SJCRH30 (cell line): Measurements from ENCODE around the gene DACT3. TPM values are rescaled to one million over a fixed set of nuclear protein-coding genes. Genes with fewer than 3 reads are reported as not detected.

Source experiments
- DNase-seq, 2 experiments: peaks; one replicate each; pipeline ENCODE4 v3.0.0-alpha.2; 2015 to 2020
- H3K27ac ChIP-seq: fragments of 250-450 bp; sonication (Bioruptor Pico); 2 replicates; pipeline ENCODE4 v1.5.1; 2020; ENCODE audit warnings: mild to moderate bottlenecking, moderate library complexity
- H3K27me3 ChIP-seq: fragments of 250-450 bp; sonication (Bioruptor Pico); 2 replicates; pipeline ENCODE4 v1.5.1; 2020; ENCODE audit warnings: mild to moderate bottlenecking, moderate library complexity
- H3K36me3 ChIP-seq: fragments of 250-450 bp; sonication (Bioruptor Pico); 2 replicates; pipeline ENCODE4 v1.5.1; 2020; ENCODE audit warnings: mild to moderate bottlenecking, moderate library complexity
- H3K4me1 ChIP-seq: fragments of 250-450 bp; sonication (Bioruptor Pico); 2 replicates; pipeline ENCODE4 v1.5.1; 2020; ENCODE audit warnings: mild to moderate bottlenecking, moderate library complexity
- H3K4me3 ChIP-seq: fragments of 250-450 bp; sonication (Bioruptor Pico); 2 replicates; pipeline ENCODE4 v1.5.1; 2020; ENCODE audit warnings: mild to moderate bottlenecking, moderate library complexity
- H3K9me3 ChIP-seq: fragments of 250-450 bp; sonication (Bioruptor Pico); replicated peaks from 2 replicates; pipeline ENCODE4 v1.5.1; 2020; ENCODE audit warnings: mild to moderate bottlenecking, moderate library complexity
- total RNA-seq: library from RNA; depleted of rRNA; stranded (reverse); fragments of >200 nt; shearing (Covaris generic); gene quantifications from 2 replicates; pipeline ENCODE4 v1.2.3, GENCODE V29; 2014

DACT3 gene
- total RNA-seq, 1 experiment from 2014 or later, result 2.6 TPM

DNA sequence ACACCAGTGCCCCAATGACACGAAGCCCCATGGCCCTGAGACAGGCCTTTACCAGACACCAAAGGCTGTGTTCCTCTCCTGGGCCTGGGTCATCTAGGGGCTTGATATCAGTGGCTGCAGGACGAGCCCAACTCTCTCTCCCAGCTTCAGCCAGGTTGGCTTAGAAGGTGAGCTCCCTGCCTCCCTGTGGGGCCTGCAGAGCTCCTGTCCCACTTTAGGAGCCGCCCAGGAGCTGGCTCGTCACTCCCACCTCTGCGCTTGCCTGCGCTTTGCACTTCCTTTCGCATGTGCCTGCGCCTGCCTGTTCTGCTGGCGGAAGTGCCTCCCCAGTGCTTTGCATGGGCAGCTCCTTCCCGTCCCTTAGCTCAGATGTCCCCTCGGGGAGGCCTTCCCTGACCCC is 55.0 kb downstream of the DACT3 start:
- Histone ChIP-seq H3K4me3 (no peak overlapping the region), H3K4me1 (no peaks in the 10 kb centered on the region), H3K27ac (no peak overlapping the region), H3K27me3 (no peaks in the 10 kb centered on the region), H3K36me3 (peaks cover 29% of the 10 kb centered on the region), H3K9me3 (no peaks in the 10 kb centered on the region)
- no peak for DNase-seq

DNA sequence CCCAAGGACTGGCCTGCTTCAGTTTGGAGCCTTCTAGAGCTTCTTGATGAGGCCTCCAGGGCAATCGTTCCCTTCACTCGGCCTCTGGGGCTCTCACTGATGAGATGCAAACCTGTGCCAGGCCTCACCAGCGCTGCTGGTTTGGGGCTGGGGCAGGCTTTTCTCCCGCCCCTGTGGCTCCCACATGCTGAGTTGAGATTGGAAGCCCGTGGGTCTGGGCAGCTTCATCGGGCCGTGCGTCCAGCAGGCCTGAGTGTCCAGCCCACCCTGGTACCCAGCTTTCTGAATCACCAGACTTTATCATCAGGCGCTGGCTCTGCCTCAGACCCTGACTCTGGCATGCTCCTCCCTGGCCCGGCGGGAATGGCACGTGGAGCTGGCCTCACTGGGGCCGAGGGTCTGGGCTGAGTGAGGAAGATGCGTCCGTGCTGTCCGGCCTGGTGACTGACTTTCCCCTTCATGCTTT is 55.6 kb downstream of the DACT3 start:
- DNase-seq, result no peak
- H3K36me3 ChIP-seq, result peaks cover 29% of the 10 kb centered on the region
- H3K4me1 ChIP-seq, result no peaks in the 10 kb centered on the region
- H3K9me3 ChIP-seq, result no peaks in the 10 kb centered on the region
- no peaks in the 10 kb centered on the region for H3K27me3 ChIP-seq
- no peak overlapping the region for H3K27ac ChIP-seq
- no peak overlapping the region for H3K4me3 ChIP-seq

DNA sequence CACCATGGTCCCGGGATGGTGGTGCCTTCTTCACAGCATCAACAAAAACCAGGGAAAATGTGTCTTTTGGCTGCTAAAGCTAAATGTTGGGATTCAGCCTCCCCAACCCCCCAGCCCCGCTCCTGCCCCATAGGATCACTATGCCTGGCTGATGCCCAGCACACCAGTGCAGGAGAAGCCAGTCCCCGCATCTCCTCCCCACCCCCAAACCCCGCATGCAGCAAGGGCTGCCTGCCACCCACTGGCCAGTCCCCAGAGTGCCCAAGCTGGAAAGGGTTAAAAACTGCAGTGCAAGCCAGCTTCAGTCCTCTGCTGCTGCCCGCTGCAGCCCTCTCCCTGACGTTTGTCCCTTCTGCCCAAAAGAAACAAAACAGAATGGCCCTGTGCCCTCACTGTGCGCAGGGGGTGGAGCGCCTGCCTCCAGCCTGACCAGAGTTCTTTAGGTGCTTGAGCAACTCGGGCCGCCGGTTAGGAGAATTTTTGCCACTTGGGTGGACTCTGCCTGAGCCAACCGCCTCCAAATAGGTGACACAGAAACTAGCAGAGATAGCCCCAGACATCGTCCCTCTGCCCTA is 56.1 kb downstream of the DACT3 start:
- H3K4me1 ChIP-seq, result no peaks in the 10 kb centered on the region
- DNase-seq, result no peak
- peaks cover 29% of the 10 kb centered on the region for H3K36me3 ChIP-seq
- H3K4me3 ChIP-seq, result no peak overlapping the region
- H3K27me3 ChIP-seq, result no peaks in the 10 kb centered on the region
- H3K9me3 ChIP-seq, result no peaks in the 10 kb centered on the region
- H3K27ac ChIP-seq, result no peak overlapping the region

DNA sequence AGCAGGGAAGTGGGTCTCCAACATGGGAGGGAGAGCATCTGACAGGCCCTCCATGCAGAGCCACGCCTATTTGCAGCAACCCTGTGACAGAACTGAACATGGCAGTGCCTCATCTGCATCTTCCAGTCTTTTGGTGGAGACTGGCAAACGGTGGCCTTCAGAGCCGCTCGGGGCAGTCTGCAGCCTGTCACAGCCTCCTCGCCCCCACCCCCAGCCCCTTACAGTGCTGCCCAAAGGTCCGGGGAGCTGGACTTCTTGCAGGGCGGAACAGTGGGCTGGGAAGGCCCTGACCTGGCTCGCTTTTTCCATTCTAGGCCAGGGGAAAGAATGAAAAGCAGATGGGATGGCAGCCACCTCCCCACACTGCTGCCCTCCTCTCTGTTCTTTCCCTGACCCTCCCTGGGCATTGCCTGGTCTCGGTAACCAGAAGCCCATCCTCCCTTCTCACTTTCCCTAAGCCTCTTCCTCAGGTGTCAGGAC is 57.2 kb downstream of the DACT3 start:
- Histone ChIP-seq H3K9me3 (0 out of 2 replicates have a peak, but pooled peaks cover 3% of the 10 kb centered on the region), H3K27ac (no peak overlapping the region), H3K4me1 (no peaks in the 10 kb centered on the region), H3K4me3 (no peak overlapping the region), H3K36me3 (peaks cover 27% of the 10 kb centered on the region), H3K27me3 (no peaks in the 10 kb centered on the region)
- DNase-seq, result no peak

DNA sequence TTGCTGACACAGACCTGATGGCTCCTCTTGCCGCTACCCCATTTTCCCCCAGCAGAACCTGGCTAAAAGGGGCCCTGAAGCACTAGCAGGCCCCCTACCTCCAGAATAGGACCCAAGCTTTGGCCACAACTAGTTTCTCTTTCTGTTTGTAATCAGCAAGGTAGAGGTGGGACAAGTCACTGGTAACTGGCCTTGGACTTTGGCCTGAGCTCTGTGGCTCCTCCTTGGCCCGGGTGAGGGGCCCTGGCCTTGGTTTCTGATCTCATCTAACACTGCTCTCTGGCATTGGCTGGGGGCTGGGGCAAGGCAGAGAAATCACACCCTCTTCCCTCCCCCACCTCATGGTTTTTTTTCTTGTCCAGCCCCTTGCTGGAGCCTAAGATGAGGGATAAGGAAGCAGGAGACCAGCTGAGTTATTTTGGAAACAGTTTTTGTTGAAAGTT is 57.8 kb downstream of the DACT3 start:
- 0 out of 2 replicates have a peak overlapping the region, but pooled peaks have one; percentile 98 for H3K4me3 ChIP-seq
- peaks cover 22% of the 10 kb centered on the region for H3K36me3 ChIP-seq
- no peaks in the 10 kb centered on the region for H3K4me1 ChIP-seq
- H3K27ac ChIP-seq, result no peak overlapping the region
- 0 out of 2 replicates have a peak, but pooled peaks cover 7% of the 10 kb centered on the region for H3K9me3 ChIP-seq
- H3K27me3 ChIP-seq, result no peaks in the 10 kb centered on the region
- DNase-seq, result no peak

DNA sequence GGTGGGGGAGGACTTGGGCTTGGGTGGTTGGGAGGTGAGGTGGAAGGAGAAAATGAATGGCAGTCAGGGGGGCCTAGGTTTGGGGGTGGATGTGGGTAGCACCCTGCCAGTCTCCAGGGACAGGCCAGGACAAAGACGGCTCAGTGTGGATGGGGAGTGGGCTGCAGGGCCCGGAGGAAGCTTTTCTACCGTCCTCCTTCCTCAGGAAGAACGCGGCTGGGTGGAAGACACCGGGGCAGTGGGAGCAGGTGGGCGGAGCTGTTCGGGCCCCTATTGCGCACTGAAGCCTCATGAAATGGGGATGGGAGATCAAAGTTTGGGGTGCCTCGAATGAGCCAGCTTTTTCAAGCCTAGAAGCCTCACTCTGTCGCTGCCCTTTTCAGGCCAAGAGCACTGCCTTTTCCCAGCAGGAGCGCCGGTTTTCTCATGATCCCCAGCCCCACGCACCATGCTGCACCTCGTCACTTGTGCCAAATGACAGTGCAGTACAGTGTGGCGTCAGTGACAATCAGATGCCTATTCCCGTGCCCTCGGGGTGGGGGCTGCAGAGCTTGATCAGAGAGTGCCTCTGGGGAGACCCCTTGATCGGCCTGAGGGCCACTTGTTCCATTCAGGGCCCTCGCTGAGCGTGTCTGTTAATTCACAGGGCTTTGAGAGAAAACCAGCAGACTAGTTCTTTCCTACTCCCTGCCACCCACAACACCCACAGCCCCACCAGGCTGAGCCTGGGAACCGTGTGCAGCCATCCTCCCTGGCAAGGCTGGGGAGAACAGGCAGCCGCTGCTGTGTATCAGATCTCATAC is 58.4 kb downstream of the DACT3 start:
- no peak overlapping the region for H3K27ac ChIP-seq
- DNase-seq, result no peak
- peak overlapping the region; percentile 98 for H3K4me3 ChIP-seq
- H3K36me3 ChIP-seq, result peaks cover 15% of the 10 kb centered on the region
- no peaks in the 10 kb centered on the region for H3K27me3 ChIP-seq
- H3K4me1 ChIP-seq, result no peaks in the 10 kb centered on the region
- H3K9me3 ChIP-seq, result 0 out of 2 replicates have a peak, but pooled peaks cover 7% of the 10 kb centered on the region

DNA sequence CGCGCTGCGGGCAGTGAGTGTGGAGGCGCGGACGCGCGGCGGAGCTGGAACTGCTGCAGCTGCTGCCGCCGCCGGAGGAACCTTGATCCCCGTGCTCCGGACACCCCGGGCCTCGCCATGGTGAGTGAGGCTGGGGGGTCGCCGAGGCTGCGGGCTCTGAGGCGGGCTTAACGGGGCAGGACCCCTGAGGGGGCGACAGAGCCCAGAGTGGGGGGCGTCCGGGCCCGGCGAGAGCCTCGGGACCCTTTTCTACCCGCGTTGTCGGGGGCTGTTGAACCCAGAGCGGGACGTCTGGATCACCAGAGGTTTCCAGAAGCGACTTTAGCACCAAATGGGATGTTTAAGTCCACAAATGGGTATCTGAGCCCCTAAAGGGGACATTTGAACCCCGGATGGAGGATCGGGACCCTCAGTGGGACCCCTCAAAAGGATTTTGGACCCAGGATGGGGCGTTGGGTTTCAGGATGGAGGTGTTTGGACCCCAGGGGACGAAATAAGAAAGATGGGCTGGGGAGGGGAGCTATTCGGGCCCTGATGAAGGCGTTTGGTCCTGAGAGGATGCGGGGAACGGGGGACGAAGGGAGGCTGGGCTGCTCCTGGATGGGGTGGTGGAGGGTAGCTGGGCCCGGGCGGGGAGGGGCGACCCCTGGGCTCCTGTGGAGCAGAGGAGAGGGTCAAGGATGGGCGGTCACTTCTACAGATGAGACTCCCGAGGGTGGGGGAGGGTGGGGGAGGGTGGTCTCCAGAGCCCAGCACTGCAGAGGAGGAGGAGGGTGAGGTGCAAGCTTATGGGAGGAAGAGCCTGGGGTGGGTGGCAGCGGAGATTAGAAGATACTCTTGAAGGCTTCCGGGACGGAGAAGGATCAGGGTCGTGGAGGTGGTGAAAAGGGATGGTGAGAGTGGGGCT is 59.4 kb downstream of the DACT3 start, which contains the start of gene CALM3:
CALM3 (plus strand) TSS at position 13 of the 907 bp plus-strand sequence; CDS start at position 118, 105 bp downstream.
- H3K4me1 ChIP-seq, result no peaks in the 10 kb centered on the region

DNA sequence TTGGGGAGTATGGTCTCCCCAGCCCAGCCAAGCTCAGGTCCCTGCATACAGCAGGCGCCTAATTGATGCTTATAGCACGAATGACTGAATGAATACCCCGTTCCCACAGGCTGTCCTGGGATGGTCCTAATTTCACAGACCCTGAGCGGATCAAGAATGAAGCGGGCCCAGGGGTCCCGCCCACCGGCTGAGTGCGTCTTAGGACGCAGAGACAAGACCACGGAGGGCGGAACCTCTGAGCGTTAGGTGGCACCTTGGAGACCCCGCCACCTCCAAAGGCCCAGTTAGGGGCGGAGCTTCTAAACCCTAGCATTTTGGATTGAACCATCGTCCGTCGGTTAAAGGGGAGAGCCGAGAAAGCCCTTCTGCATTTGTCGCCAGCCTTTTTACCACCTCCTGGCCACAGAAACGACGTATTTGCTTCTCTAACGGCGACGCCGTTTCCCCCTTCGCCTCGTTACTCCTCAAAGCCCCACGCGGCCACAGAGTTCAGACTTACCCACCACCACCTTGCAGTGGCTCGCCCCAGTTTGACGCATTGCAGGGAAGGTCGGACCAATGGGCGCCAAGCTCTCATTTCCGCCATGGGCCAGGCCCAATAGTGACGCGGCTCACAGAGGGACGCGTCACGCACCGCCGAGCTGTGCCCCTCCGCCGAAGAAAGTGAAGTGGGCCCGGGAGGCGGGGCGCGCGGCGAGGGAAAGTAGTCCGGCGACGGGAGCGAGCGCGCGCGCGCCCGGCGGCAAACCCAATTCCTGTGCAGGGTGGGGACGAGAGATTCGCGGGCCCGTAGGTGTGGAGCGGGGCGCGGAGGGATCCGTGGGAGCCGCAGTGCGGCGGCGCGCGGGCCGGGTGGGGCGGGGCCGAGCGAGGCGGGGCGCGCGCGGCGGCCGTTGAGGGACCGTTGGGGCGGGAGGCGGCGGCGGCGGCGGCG is 60.3 kb downstream of the DACT3 start:
- Histone ChIP-seq H3K4me1 (no peaks in the 10 kb centered on the region), H3K4me3 (peak overlapping the region; percentile 98), H3K27ac (peak overlapping the region; percentile 99), H3K36me3 (no peaks in the 10 kb centered on the region; the same call in 1 of the 2 replicates), H3K9me3 (0 out of 2 replicates have a peak, but pooled peaks cover 7% of the 10 kb centered on the region), H3K27me3 (no peaks in the 10 kb centered on the region)
- DNase-seq, result peak; percentile 96 to 97

More for the DNA sequence above, 59.4 kb downstream of the DACT3 start, which contains the start of gene CALM3:
- Histone ChIP-seq H3K4me3 (peak within 1 kb of the TSS; percentile 98), H3K27ac (peak within 1 kb of the TSS; percentile 99), H3K27me3 (no peaks in the 10 kb centered on the region), H3K9me3 (0 out of 2 replicates have a peak, but pooled peaks cover 7% of the 10 kb centered on the region), H3K36me3 (peaks cover 9% of the 10 kb centered on the region)
- DNase-seq, result peak in 1 of 2 experiments; percentile 37

DNA sequence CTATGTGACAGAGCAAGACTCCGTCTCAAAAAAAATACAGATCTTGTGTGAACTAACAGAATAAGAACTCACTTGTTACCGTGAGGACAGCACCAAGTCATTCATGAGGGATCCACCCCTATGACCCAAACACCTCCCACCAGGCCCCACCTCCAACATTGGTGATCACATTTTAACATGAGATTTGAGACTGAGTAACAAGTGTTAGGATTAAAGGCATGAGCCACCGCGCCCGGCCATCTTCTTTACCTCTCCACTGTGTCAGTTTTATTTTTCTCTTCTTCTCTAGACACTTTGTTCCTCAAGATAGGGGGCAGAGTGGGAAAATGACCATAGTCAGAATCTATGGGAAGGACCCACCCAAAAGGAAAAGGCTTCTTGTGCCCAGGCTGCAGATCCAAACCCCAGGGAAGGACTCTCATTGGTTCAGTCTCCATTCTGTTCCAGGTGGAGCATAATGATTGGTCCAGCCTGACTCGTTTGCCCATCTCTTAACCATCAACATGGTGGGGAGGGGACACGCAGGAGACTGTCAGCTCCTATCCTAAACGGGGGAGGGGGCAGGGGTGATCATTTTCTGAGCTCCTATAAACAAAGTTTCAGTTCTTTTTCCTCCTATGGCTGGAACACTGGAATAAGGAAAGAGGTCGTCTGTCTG is 61.1 kb downstream of the DACT3 start:
- no peak overlapping the region for H3K27ac ChIP-seq
- H3K27me3 ChIP-seq, result no peaks in the 10 kb centered on the region
- DNase-seq, result no peak
- H3K4me3 ChIP-seq, result peak overlapping the region; percentile 98
- H3K36me3 ChIP-seq, result no peaks in the 10 kb centered on the region
- H3K9me3 ChIP-seq, result 0 out of 2 replicates have a peak, but pooled peaks cover 7% of the 10 kb centered on the region
- no peaks in the 10 kb centered on the region for H3K4me1 ChIP-seq

DNA sequence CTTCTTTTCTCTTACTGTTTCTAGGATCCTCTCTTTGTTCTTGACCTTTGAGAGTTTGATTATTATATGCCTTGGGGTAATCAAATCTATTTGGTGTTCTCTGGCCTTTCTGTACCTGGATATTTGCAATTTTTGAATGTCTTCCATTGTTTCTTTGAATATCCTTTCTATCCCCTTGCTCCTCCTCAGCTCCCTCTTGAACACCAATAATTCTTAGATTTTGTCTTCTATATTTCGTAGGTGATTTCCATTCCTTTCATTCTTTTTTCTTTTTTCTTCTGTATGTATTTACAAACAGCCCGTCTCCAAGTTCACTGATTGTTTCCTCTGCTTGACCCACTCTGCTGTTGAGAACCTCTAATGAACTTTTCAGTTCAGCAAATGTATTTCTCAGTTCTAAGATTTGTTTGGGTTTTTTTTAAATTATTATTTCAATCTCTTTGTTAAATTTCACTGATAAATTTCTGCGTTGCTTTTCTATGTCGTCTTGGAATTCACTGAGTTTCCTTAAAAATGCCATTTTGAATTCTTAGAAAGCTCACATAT is 62.5 kb downstream of the DACT3 start:
- Histone ChIP-seq H3K27me3 (no peaks in the 10 kb centered on the region), H3K4me3 (no peak overlapping the region), H3K4me1 (no peaks in the 10 kb centered on the region), H3K36me3 (no peaks in the 10 kb centered on the region), H3K9me3 (0 out of 2 replicates have a peak, but pooled peaks cover 7% of the 10 kb centered on the region), H3K27ac (no peak overlapping the region)
- DNase-seq, result no peak
